Thoracic aorta (tissue), 2 donors: ENCODE data around the gene RIMBP2. TPM values are rescaled to one million over a fixed set of nuclear protein-coding genes. Genes with fewer than 3 reads are reported as not detected.

ENCODE experiments used
- ATAC-seq: fragments of 150-250 bp; one replicate; pipeline ENCODE4 v1.8.0; 2017; ENCODE audit warnings: low read depth; ENCODE audit not compliant: insufficient number of reproducible peaks, low FRiP score
- DNase-seq: peaks from one replicate; pipeline ENCODE4 v3.0.0-alpha.2; 2020; ENCODE audit warnings: low spot score
- H3K27ac ChIP-seq, 2 donors: fragments of 200-600 bp; sonication (generic); 1 replicate in 1 of 2; 2 replicates in 1 of 2; pipeline ENCODE4 v1.5.1; 2016; ENCODE audit warnings: mild to moderate bottlenecking in 2 of 2, moderate library complexity in 2 of 2
- H3K27me3 ChIP-seq: fragments of 200-600 bp; sonication (generic); replicated peaks from 2 replicates; pipeline ENCODE4 v1.6.0; 2016; ENCODE audit warnings: mild to moderate bottlenecking; ENCODE audit not compliant: insufficient read depth
- H3K36me3 ChIP-seq: fragments of 200-600 bp; sonication (generic); one replicate; pipeline ENCODE4 v1.5.1; 2016
- H3K4me1 ChIP-seq, 2 donors: fragments of 200-600 bp; sonication (generic); 1 replicate in 1 of 2; 2 replicates in 1 of 2; pipeline versions ENCODE4 v1.5.1 to v1.6.0; 2016; ENCODE audit warnings: low read depth in 2 of 2, mild to moderate bottlenecking in 1 of 2; ENCODE audit not compliant: control insufficient read depth in 1 of 2
- H3K4me3 ChIP-seq: fragments of 200-600 bp; sonication (generic); 2 replicates; pipeline ENCODE4 v1.5.1; 2016; ENCODE audit warnings: mild to moderate bottlenecking
- H3K9me3 ChIP-seq: fragments of 200-600 bp; sonication (generic); 2 replicates; pipeline ENCODE4 v1.5.1; 2016
- CTCF ChIP-seq: fragments of 200-600 bp; sonication (generic); IDR thresholded peaks from one replicate; pipeline ENCODE4 v1.5.1; 2019; ENCODE audit warnings: antibody characterized with exemption
- total RNA-seq, 2 donors: library from RNA; depleted of rRNA; stranded (reverse); fragments of >200 nt; gene quantifications; one replicate each; pipeline versions ENCODE4 v1.1.0 to v1.2.3, GENCODE V29; 2016

RIMBP2 gene
- total RNA-seq, 2 donors from 2014 or later = 0.54 to 0.92 TPM

GRCh38 chr12:130687796-130688778 lies 28.0 kb downstream of the RIMBP2 start:
- H3K27ac ChIP-seq = no peak overlapping the region
- ATAC-seq (no peak), DNase-seq (no peak)
- H3K9me3 ChIP-seq = no peaks in the 10 kb centered on the region
- H3K36me3 ChIP-seq = no peaks in the 10 kb centered on the region
- no peaks in the 10 kb centered on the region for H3K4me1 ChIP-seq
- no peaks in the 10 kb centered on the region for H3K27me3 ChIP-seq
- no peak for TF ChIP-seq CTCF
- no peak overlapping the region for H3K4me3 ChIP-seq

GRCh38 chr12:130687190-130687589 lies 28.9 kb downstream of the RIMBP2 start:
- no peak for ATAC-seq
- DNase-seq = no peak
- Histone ChIP-seq H3K9me3 (no peaks in the 10 kb centered on the region), H3K4me1 (no peaks in the 10 kb centered on the region), H3K36me3 (no peaks in the 10 kb centered on the region), H3K4me3 (no peak overlapping the region), H3K27ac (no peak overlapping the region), H3K27me3 (no peaks in the 10 kb centered on the region)
- no peak for TF ChIP-seq CTCF

- no peaks in the 10 kb centered on the region for H3K36me3 ChIP-seq
- ATAC-seq = no peak
- TF ChIP-seq CTCF = no peak
These were observed 29.5 kb downstream of the RIMBP2 start for GRCh38 chr12:130686511-130686991.

GRCh38 chr12:130685850-130686249 lies 30.2 kb downstream of the RIMBP2 start:
- ATAC-seq (no peak), DNase-seq (no peak)
- H3K27me3 ChIP-seq = no peaks in the 10 kb centered on the region
- TF ChIP-seq CTCF = no peak
- H3K4me1 ChIP-seq = no peaks in the 10 kb centered on the region
- no peak overlapping the region for H3K27ac ChIP-seq
- no peaks in the 10 kb centered on the region for H3K9me3 ChIP-seq
- H3K36me3 ChIP-seq = no peaks in the 10 kb centered on the region
- H3K4me3 ChIP-seq = no peak overlapping the region

More at GRCh38 chr12:130686511-130686991, 29.5 kb downstream of the RIMBP2 start:
- no peak overlapping the region for H3K27ac ChIP-seq
- DNase-seq = no peak
- H3K4me3 ChIP-seq = no peak overlapping the region
- no peaks in the 10 kb centered on the region for H3K9me3 ChIP-seq
- H3K27me3 ChIP-seq = no peaks in the 10 kb centered on the region
- no peaks in the 10 kb centered on the region for H3K4me1 ChIP-seq

- H3K4me3 ChIP-seq = no peak overlapping the region
These were observed 30.8 kb downstream of the RIMBP2 start for GRCh38 chr12:130685250-130685787.

More at GRCh38 chr12:130685250-130685787, 30.8 kb downstream of the RIMBP2 start:
- ATAC-seq (no peak), DNase-seq (no peak)
- no peaks in the 10 kb centered on the region for H3K27me3 ChIP-seq
- H3K36me3 ChIP-seq = no peaks in the 10 kb centered on the region
- no peaks in the 10 kb centered on the region for H3K4me1 ChIP-seq
- no peak for TF ChIP-seq CTCF
- no peaks in the 10 kb centered on the region for H3K9me3 ChIP-seq
- H3K27ac ChIP-seq = no peak overlapping the region
